Measurements from ENCODE around the gene C11orf24. TPM values are rescaled to one million over a fixed set of nuclear protein-coding genes. Genes with fewer than 3 reads are reported as not detected.

C11orf24 gene
- total RNA-seq, 1 donor from 2014 or later: 26.7 TPM

DNA sequence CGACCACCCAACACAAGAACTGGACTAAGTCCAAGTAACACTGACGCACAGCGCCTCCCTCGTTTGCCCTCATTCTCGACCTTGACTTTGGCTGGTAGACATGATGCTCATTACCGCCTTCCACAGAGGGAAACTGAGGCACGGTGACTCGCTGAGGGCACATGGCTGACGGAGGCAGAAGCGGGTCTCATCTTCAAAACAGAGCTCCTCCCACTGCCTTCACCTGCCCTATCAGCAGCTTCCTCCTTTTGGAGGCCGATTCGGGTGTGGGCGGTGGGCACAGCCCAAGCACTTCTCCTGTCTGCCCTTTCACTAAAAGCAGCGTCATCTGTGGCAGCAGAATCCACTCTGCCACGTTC is 56.7 kb downstream of the C11orf24 start:
- TF ChIP-seq, protein P1, sequence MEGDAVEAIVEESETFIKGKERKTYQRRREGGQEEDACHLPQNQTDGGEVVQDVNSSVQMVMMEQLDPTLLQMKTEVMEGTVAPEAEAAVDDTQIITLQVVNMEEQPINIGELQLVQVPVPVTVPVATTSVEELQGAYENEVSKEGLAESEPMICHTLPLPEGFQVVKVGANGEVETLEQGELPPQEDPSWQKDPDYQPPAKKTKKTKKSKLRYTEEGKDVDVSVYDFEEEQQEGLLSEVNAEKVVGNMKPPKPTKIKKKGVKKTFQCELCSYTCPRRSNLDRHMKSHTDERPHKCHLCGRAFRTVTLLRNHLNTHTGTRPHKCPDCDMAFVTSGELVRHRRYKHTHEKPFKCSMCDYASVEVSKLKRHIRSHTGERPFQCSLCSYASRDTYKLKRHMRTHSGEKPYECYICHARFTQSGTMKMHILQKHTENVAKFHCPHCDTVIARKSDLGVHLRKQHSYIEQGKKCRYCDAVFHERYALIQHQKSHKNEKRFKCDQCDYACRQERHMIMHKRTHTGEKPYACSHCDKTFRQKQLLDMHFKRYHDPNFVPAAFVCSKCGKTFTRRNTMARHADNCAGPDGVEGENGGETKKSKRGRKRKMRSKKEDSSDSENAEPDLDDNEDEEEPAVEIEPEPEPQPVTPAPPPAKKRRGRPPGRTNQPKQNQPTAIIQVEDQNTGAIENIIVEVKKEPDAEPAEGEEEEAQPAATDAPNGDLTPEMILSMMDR (IDR thresholded peaks at IDR 0.05): no peak
- Histone ChIP-seq H3K27me3 (no peaks in the 10 kb centered on the region), H3K4me1 (peaks cover 25% of the 10 kb centered on the region), H3K36me3 (no peaks in the 10 kb centered on the region), H3K9me3 (no peaks in the 10 kb centered on the region), H3K4me3 (no peak overlapping the region), H3K27ac (no peak overlapping the region)
- DNase-seq (peak; percentile 82), ATAC-seq (no peak)
- intact Hi-C loops (cut with DNase I): no loop called here

DNA sequence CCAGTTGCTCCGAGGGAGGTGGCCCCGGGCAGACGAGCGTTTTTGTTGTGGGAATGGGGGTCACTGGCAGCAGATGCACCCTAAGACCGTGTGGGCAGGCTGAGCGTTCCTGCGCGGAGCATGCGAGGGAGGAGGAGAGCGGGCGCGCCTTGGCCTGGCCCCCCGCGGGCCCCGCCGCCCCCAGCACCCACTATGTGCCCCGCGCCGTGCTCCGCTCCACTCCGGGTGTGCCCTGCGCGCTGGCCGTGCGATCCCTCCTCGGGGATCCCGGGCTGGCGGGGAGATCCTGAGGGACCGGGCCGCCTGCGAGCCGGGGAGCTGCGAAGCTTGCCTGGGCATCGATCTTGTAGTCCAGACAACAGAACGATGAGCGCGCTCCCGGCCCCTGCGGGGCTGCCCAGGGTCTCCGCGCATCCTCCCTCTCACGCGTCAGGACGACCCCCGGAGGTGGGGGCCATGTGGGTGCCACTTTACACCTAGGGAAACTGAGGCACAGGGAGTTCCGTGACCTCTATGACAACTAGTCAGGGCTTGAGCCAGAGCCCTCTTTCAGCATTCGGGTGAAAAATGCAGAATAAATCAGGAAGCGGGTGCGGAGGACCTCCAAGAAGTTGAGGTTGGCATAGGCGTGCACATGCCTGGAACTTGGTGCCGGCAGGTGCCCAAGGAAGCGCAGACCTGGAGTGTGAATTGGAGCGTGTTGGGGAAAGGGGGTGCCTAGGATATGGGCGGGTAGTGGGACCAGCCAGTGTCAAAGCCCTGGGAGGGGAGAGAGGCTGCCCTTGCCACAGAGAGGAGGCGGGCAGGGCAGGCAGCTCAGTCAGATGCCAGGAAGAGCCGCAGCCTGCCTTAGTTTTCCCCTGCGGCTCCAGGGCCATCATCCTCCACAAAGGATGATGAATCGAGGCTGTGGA is 57.3 kb downstream of the C11orf24 start:
- ATAC-seq (peak; percentile 4), DNase-seq (peak; percentile 76)
- Histone ChIP-seq H3K27me3 (no peaks in the 10 kb centered on the region), H3K9me3 (no peaks in the 10 kb centered on the region), H3K36me3 (no peaks in the 10 kb centered on the region), H3K4me3 (peak overlapping the region; percentile 83), H3K27ac (peak overlapping the region; percentile 99), H3K4me1 (peaks cover 31% of the 10 kb centered on the region)
- TF ChIP-seq, protein P1 (IDR thresholded peaks at IDR 0.05): no peak
- intact Hi-C loops (cut with DNase I): no loop called here

DNA sequence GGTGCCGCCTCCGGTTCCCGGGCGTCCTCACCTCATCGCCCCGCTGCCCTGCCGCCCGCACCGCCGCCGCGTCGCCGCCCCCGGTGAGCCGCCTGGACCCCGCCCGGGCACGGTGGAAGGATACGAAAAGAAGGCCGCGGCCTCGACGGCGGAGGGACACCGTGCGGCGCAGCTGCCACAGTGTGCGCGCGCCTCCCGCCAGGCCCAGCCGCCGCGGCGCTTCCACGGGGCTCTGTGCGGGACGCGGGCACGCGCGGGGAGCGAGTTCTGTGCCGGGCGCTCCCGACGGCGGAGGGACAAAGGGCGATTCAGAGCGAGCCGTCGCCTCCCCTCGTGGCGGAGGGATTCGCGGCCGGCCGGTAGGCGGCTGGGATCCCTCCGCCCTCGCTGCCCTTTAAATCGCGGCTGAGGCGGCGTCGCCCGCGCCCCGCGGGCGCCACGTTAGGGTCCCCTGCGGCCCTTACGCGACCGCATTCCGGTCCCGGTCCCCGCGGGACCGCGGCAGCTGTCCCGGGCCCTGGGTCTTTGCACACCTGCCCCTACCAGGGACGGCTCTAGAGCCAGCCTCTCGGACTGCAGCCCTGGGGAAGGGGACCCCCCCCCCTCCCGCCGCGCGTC is 58.1 kb downstream of the C11orf24 start:
- no peaks in the 10 kb centered on the region for H3K36me3 ChIP-seq
- H3K4me3 ChIP-seq: peak overlapping the region; percentile 83
- H3K27me3 ChIP-seq: no peaks in the 10 kb centered on the region
- peaks cover 39% of the 10 kb centered on the region for H3K4me1 ChIP-seq
- no peaks in the 10 kb centered on the region for H3K9me3 ChIP-seq
- peak; percentile 93 for DNase-seq
- ATAC-seq: peak; percentile 81
- TF ChIP-seq, protein P1 (IDR thresholded peaks at IDR 0.05): no peak
- intact Hi-C loops (cut with DNase I): no loop called here
- H3K27ac ChIP-seq: peak overlapping the region; percentile 99

DNA sequence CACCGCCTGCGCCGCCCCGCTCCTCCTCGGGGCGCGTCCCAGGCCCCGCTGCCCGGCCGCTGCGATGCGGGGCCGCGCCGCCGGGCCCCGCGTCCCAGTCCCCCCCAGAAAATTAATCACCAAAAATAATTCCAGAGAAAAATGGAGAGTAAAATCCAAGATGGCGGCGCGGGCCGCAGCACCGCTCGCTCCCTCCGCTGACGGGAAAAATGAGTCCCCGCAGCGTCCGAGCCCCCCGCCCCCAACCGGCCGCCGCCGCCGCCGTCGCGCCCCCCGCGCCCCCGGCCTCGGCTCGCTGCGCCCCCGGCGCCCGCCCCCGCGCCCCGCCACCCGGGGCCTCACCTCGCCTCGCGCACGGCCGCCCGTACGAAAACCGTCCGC is 58.6 kb downstream of the C11orf24 start, which contains the start of gene KMT5B:
KMT5B (minus strand) TSS at position 162 of the 381 bp plus-strand sequence. CDS start 23,220 bp downstream, outside the sequence.
- Histone ChIP-seq H3K4me3 (peak within 1 kb of the TSS; percentile 89), H3K4me1 (peaks cover 40% of the 10 kb centered on the region), H3K9me3 (no peaks in the 10 kb centered on the region), H3K27ac (peak within 1 kb of the TSS; percentile 99), H3K36me3 (no peaks in the 10 kb centered on the region), H3K27me3 (no peaks in the 10 kb centered on the region)
- no peak for ATAC-seq
- DNase-seq: peak; percentile 83
- intact Hi-C loops (cut with DNase I): no loop called here
- TF ChIP-seq, protein P1 (IDR thresholded peaks at IDR 0.05): no peak

DNA sequence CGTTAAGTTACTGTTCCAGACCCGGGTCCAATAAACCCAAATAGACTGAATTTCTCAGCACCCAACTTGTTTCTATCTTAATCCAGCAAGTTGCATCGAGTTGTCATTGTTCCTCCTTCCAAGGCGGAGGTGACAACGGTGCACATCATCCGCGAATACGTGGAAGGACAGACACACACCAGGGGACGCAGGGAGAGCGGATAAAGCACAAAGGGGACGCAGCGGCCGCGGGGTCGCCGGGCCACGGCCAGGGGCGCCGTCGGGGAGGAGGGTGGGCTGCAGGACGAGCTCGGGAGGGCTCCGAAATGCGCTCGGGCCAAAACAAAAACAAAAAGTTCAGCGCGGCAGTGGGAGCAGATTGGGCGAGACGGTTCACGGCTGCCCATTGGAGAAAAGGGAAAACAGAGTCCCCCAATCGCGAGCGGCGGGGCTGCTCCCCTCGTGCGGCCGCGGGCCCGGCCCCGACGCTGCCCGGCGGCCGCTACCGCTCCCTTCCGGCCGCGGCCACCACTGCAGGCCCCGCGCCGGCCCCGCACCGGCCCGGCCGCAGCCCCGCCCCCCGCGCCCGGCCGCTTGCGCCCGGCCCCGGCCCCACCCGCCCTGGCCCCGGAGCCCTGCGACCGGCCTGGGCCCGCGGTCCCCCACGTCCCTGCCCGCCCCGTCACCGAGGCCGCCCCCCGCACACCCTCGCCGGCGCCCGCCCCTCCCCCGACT is 59.2 kb downstream of the C11orf24 start:
- ATAC-seq: peak; percentile 75
- Histone ChIP-seq H3K27ac (peak overlapping the region; percentile 99), H3K36me3 (no peaks in the 10 kb centered on the region), H3K4me1 (peaks cover 40% of the 10 kb centered on the region), H3K9me3 (no peaks in the 10 kb centered on the region), H3K27me3 (no peaks in the 10 kb centered on the region), H3K4me3 (peak overlapping the region; percentile 89)
- TF ChIP-seq, protein P1 (IDR thresholded peaks at IDR 0.05): no peak
- intact Hi-C loops (cut with DNase I): no loop called here
- peak; percentile 87 for DNase-seq
